LNCAP (cell line): ENCODE measurements around the gene AMBRA1.
A peak's percentile ranks its signal among the peaks of the same experiment; 100 is the strongest.

Experiments used
- CTCF ChIP-seq: fragments of 450-650 bp; IDR thresholded peaks from 2 replicates; pipeline ENCODE4 v1.5.1; 2017; ENCODE audit warnings: mild to moderate bottlenecking

The AMBRA1 gene

DNA sequence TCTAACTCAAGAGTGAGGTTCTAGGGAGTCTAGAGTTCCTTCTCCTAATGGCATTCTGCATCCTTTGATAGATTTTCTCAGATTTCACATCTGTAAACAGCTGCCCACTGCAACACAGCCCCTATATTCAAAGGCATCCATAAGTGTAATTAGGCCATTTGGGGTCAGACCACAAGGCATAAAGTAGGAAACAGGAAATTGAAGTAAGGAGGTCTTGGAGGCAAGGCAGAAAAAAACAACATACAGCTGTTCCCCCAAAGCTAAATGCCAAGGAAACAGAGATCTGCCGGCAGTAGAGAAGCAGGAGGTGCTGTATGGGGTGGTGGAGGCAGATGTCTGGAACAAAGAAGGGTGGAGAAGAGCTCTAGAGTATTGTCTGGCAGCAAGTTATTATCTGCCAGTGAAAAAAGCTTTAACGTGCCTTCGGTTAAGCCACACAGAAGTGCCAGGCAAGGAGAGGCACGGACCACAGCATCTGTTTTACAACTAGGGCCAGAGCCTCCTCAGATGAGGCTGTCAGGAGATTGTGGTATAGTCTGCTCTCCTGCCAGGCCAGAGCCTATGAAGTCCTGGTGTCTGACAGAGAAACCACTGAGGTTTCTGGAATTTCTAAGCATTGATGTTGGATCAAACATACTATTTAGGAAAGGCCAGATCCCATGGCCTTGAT, 102.0 kb downstream of the AMBRA1 start:
- no peak for TF ChIP-seq CTCF

- TF ChIP-seq CTCF: no peak
These were observed 103.2 kb downstream of the AMBRA1 start for GRCh38 chr11:46490666-46491065.

- peak; percentile 64 for TF ChIP-seq CTCF
These were observed 103.9 kb downstream of the AMBRA1 start for GRCh38 chr11:46489656-46490560.

GRCh38 chr11:46485856-46486443, 107.9 kb downstream of the AMBRA1 start:
- TF ChIP-seq CTCF: no peak

- no peak for TF ChIP-seq CTCF
These were observed 109.7 kb downstream of the AMBRA1 start for GRCh38 chr11:46484101-46484500.

- no peak for TF ChIP-seq CTCF
These were observed 112.9 kb downstream of the AMBRA1 start for GRCh38 chr11:46480909-46481308.

GRCh38 chr11:46480166-46480726, 113.6 kb downstream of the AMBRA1 start:
- no peak for TF ChIP-seq CTCF
